ENCODE results near the gene ACSM6. TPM values are rescaled to one million over a fixed set of nuclear protein-coding genes. Genes with fewer than 3 reads are reported as not detected.
A peak's percentile ranks its signal among the peaks of the same experiment; 100 is the strongest.

ACSM6 gene
- total RNA-seq, 1 donor: not detected

- Histone ChIP-seq H3K27ac (ENCODE audit: low read depth, low read length) (peak overlapping the region; percentile 35), H2AFZ (ENCODE audit: low read length) (peak overlapping the region; percentile 2), H4K20me1 (ENCODE audit: insufficient read depth, low read length) (no peaks in the 10 kb centered on the region), H3K4me2 (ENCODE audit: insufficient read depth, low read length) (no peak overlapping the region), H3K9me3 (ENCODE audit: low read depth, low read length) (no peaks in the 10 kb centered on the region), H3K79me2 (ENCODE audit: insufficient read depth, low read length) (no peaks in the 10 kb centered on the region), H3K27me3 (ENCODE audit: insufficient read depth, low read length) (no peaks in the 10 kb centered on the region), H3K4me3 (ENCODE audit: insufficient read depth, low read length) (no peak overlapping the region), H3K36me3 (ENCODE audit: insufficient read depth, low read length) (no peaks in the 10 kb centered on the region), H3K4me1 (ENCODE audit: insufficient read depth, low read length) (peaks cover 40% of the 10 kb centered on the region)
- DNase-seq (ENCODE audit: insufficient read length, low spot score, missing footprints): no peak
- TF ChIP-seq, protein P1, sequence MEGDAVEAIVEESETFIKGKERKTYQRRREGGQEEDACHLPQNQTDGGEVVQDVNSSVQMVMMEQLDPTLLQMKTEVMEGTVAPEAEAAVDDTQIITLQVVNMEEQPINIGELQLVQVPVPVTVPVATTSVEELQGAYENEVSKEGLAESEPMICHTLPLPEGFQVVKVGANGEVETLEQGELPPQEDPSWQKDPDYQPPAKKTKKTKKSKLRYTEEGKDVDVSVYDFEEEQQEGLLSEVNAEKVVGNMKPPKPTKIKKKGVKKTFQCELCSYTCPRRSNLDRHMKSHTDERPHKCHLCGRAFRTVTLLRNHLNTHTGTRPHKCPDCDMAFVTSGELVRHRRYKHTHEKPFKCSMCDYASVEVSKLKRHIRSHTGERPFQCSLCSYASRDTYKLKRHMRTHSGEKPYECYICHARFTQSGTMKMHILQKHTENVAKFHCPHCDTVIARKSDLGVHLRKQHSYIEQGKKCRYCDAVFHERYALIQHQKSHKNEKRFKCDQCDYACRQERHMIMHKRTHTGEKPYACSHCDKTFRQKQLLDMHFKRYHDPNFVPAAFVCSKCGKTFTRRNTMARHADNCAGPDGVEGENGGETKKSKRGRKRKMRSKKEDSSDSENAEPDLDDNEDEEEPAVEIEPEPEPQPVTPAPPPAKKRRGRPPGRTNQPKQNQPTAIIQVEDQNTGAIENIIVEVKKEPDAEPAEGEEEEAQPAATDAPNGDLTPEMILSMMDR (IDR thresholded peaks at IDR 0.05; ENCODE audit: extremely low read depth, low read depth, low read length): no peak
These were observed 20.8 kb downstream of the ACSM6 start for GRCh38 chr10:95214793-95215192.

GRCh38 chr10:95217476-95217875 lies 23.4 kb downstream of the ACSM6 start:
- Histone ChIP-seq H3K79me2 (ENCODE audit: insufficient read depth, low read length) (no peaks in the 10 kb centered on the region), H3K27me3 (ENCODE audit: insufficient read depth, low read length) (no peaks in the 10 kb centered on the region), H3K4me2 (ENCODE audit: insufficient read depth, low read length) (no peak overlapping the region), H2AFZ (ENCODE audit: low read length) (no peak overlapping the region), H4K20me1 (ENCODE audit: insufficient read depth, low read length) (no peaks in the 10 kb centered on the region), H3K9me3 (ENCODE audit: low read depth, low read length) (no peaks in the 10 kb centered on the region), H3K27ac (ENCODE audit: low read depth, low read length) (peak overlapping the region; percentile 1), H3K4me3 (ENCODE audit: insufficient read depth, low read length) (no peak overlapping the region), H3K36me3 (ENCODE audit: insufficient read depth, low read length) (no peaks in the 10 kb centered on the region), H3K4me1 (ENCODE audit: insufficient read depth, low read length) (peaks cover 38% of the 10 kb centered on the region)
- TF ChIP-seq, protein P1 (IDR thresholded peaks at IDR 0.05; ENCODE audit: extremely low read depth, low read depth, low read length): no peak
- DNase-seq (ENCODE audit: insufficient read length, low spot score, missing footprints): no peak

- no peak overlapping the region for H3K4me2 ChIP-seq (ENCODE audit: insufficient read depth, low read length)
- TF ChIP-seq, protein P1 (IDR thresholded peaks at IDR 0.05; ENCODE audit: extremely low read depth, low read depth, low read length): no peak
These were observed 26.5 kb downstream of the ACSM6 start for GRCh38 chr10:95220539-95220938.

DNA sequence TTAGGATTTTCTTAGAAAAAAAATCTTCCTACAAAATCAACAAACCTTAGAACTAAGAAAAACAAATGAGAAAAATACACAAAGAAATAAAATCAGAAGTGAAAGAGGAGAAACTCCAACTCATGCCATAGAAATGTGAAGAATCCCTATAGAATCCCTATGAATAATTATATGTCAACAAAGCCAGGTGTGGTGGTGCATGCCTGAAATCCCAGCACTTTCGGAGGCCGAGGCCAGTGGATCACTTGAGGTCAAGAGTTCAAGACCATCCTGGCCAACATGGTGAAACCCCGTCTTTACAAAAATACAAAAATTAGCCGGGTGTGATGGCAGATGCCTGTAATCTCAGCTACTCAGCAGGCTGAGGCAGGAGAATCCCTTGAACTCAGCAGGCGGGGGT lies 27.1 kb downstream of the ACSM6 start:
- Histone ChIP-seq H3K79me2 (ENCODE audit: insufficient read depth, low read length) (no peaks in the 10 kb centered on the region), H4K20me1 (ENCODE audit: insufficient read depth, low read length) (no peaks in the 10 kb centered on the region), H3K27ac (ENCODE audit: low read depth, low read length) (peak overlapping the region; percentile 7), H3K4me3 (ENCODE audit: insufficient read depth, low read length) (no peak overlapping the region), H3K9me3 (ENCODE audit: low read depth, low read length) (no peaks in the 10 kb centered on the region), H3K27me3 (ENCODE audit: insufficient read depth, low read length) (no peaks in the 10 kb centered on the region), H3K4me2 (ENCODE audit: insufficient read depth, low read length) (peak overlapping the region; percentile 46), H3K4me1 (ENCODE audit: insufficient read depth, low read length) (peaks cover 21% of the 10 kb centered on the region), H3K36me3 (ENCODE audit: insufficient read depth, low read length) (no peaks in the 10 kb centered on the region), H2AFZ (ENCODE audit: low read length) (no peak overlapping the region)
- DNase-seq (ENCODE audit: insufficient read length, low spot score, missing footprints): no peak
- TF ChIP-seq, protein P1 (IDR thresholded peaks at IDR 0.05; ENCODE audit: extremely low read depth, low read depth, low read length): no peak

More at GRCh38 chr10:95220539-95220938, 26.5 kb downstream of the ACSM6 start:
- no peak for DNase-seq (ENCODE audit: insufficient read length, low spot score, missing footprints)
- no peak overlapping the region for H3K27ac ChIP-seq (ENCODE audit: low read depth, low read length)
- no peak overlapping the region for H3K4me3 ChIP-seq (ENCODE audit: insufficient read depth, low read length)
- H2AFZ ChIP-seq (ENCODE audit: low read length): no peak overlapping the region
- H3K9me3 ChIP-seq (ENCODE audit: low read depth, low read length): no peaks in the 10 kb centered on the region
- H3K4me1 ChIP-seq (ENCODE audit: insufficient read depth, low read length): peaks cover 21% of the 10 kb centered on the region
- H3K27me3 ChIP-seq (ENCODE audit: insufficient read depth, low read length): no peaks in the 10 kb centered on the region
- no peaks in the 10 kb centered on the region for H4K20me1 ChIP-seq (ENCODE audit: insufficient read depth, low read length)
- H3K36me3 ChIP-seq (ENCODE audit: insufficient read depth, low read length): no peaks in the 10 kb centered on the region
- no peaks in the 10 kb centered on the region for H3K79me2 ChIP-seq (ENCODE audit: insufficient read depth, low read length)

Data from osteoblast (primary cell).